ENCODE measurements around the gene PRCC.

The PRCC gene

DNA sequence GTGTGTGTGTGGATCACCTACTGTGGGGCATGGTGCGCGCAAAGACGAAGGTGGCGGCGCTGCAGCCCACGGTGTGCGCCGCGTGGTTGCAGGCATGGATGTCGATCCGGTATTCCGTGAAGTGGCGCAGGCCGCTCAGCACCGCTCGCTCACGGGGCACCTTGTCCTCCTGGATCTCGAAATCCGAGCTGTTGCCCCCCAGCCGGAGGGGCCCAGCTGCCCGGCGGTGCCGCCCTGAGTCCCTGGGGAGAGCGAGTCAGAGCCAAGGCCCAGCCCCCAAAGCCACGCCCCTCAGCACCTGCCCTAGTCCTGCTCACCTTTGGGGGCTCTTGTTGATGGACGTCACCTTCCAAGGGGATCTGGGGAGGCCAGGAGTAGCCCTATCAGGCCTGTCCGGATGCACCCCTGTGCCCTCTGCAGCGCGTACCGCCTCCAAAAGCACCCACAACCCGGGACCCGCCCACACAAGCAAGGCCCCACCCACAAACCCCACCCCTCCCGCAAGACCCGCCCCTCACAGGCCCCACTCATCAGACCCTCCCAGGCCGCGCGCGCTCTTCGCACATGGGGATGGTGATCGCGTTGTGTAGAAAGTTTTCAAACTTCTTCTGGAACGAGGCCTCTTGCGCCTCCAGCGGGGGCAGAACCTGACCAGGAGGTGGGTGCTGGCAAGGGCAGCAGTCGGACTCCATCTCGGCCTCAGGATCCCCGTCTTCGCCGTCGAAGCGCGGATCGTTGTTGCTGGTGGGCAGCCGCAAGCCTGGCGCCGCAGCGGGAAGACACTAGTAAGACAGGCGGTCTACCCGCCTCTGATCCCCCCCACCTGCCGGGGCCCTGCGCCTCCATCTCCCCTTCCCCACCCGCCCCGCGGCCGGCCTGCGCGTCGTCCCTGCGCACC, 78.0 kb downstream of the PRCC start:
- peaks cover 90% of the 10 kb centered on the region for H3K27me3 ChIP-seq (ENCODE audit: control insufficient read depth, insufficient read depth, low read length)

DNA sequence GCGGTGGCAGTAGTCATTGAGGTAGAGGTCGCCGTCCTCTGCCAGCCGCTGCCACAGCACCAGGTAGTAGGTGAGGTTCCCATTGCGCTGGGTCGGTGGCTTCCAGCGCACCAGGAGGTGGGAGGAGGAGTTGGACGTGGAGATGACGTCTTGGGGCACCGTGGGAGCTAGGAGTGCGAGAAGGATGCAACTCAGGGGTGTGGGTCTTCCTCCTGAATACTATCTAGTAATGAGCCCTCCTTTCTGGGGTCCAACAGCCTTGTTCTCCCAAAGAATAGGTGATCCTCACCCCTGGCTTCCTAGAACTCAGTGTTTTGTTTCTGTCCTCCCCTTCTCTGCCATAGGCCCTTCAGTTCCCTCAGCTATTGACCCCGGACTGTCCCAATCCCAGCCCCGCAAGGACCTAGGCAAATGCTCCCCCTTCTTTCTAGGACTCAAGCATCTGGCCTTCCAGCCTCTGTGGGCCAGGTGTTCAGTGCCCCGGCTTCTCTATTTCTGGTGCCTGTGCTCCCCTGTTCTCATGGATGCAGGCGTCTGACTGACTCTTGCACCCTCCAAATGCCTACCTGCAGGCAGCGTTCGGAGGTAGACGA, 78.7 kb downstream of the PRCC start:
- Histone ChIP-seq H3K4me3 (ENCODE audit: low read depth, low read length) (peak overlapping the region; percentile 41), H3K4me1 (ENCODE audit: control insufficient read depth, insufficient read depth, low read length) (peaks cover 6% of the 10 kb centered on the region), H3K36me3 (ENCODE audit: control insufficient read depth, insufficient read depth, low read length) (no peaks in the 10 kb centered on the region), H3K9me3 (ENCODE audit: control insufficient read depth, insufficient read depth, low read length) (no peaks in the 10 kb centered on the region), H3K9ac (ENCODE audit: low read depth, low read length) (no peak overlapping the region), H3K27me3 (ENCODE audit: control insufficient read depth, insufficient read depth, low read length) (peaks cover 98% of the 10 kb centered on the region)

More for the DNA sequence above, 78.0 kb downstream of the PRCC start:
- Histone ChIP-seq H3K4me3 (ENCODE audit: low read depth, low read length) (peak overlapping the region; percentile 64), H3K36me3 (ENCODE audit: control insufficient read depth, insufficient read depth, low read length) (no peaks in the 10 kb centered on the region), H3K9me3 (ENCODE audit: control insufficient read depth, insufficient read depth, low read length) (no peaks in the 10 kb centered on the region), H3K9ac (ENCODE audit: low read depth, low read length) (no peak overlapping the region), H3K4me1 (ENCODE audit: control insufficient read depth, insufficient read depth, low read length) (peaks cover 6% of the 10 kb centered on the region)

DNA sequence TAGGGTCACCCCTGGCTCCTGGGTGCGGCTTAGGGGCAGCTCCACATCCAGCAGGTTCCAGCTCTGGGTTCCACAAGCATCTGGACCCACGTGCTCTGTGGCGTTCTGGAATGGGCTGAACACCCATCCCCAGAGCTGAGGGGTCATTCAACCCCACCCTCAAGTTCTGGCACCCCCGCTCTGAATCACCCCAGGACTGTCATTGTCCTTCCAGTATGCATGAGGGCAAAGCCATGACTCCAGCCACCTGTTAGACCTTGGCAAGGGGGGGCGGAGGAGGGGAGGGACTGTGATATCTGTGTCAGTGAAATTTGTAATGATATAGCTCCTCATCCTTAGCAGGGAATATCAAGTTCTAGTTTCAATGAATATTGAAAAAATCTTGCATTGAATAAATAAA, 79.3 kb downstream of the PRCC start:
- H3K4me1 ChIP-seq (ENCODE audit: control insufficient read depth, insufficient read depth, low read length): peaks cover 6% of the 10 kb centered on the region
- no peaks in the 10 kb centered on the region for H3K36me3 ChIP-seq (ENCODE audit: control insufficient read depth, insufficient read depth, low read length)
- peak overlapping the region; percentile 41 for H3K4me3 ChIP-seq (ENCODE audit: low read depth, low read length)
- peaks cover 99% of the 10 kb centered on the region for H3K27me3 ChIP-seq (ENCODE audit: control insufficient read depth, insufficient read depth, low read length)
- H3K9me3 ChIP-seq (ENCODE audit: control insufficient read depth, insufficient read depth, low read length): no peaks in the 10 kb centered on the region
- no peak overlapping the region for H3K9ac ChIP-seq (ENCODE audit: low read depth, low read length)

DNA sequence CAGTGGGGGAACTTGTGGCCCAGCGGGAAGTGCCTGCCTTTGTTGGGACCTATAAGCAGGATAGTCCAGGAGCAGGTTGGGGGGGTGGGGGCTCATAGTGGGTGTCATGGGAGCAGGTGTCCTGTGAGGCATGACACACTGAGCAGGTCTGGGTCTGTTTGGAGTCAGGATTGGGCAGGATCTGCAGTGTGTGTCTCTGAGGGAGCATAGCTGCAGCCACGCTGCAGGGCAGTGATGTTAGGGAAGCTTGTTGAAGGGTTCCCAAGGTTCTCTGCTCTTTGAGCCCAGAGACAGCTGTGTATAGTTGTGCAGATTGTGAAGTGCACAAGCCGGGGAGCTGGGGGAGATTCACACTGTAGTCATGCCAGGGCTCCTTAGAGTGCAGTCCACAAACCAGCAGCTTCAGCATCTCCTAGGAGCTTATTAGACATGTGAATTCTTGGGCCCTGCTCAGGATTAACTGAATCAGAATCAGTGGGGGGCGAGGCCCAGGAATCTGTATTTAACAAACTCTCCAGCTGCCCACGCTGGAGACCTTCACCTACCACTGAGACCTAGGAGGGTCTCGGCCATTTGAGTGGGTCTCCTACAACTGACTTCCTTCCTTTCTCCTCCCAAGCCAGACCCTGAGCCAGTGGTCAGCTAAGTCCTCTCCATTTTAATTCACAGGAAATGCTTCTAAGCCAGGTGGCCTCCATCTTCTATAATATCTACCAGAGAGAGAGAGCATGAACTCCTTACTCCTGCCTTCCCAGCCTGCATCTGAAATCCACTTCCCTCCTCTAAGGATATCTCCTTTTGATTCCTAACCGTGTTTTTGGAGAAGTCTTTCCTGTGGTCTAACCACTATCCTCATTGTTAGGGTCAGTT, 80.5 kb downstream of the PRCC start:
- H3K4me1 ChIP-seq (ENCODE audit: control insufficient read depth, insufficient read depth, low read length): peaks cover 6% of the 10 kb centered on the region
- peak overlapping the region; percentile 52 for H3K4me3 ChIP-seq (ENCODE audit: low read depth, low read length)
- peaks cover 98% of the 10 kb centered on the region for H3K27me3 ChIP-seq (ENCODE audit: control insufficient read depth, insufficient read depth, low read length)
- no peak overlapping the region for H3K9ac ChIP-seq (ENCODE audit: low read depth, low read length)
- H3K9me3 ChIP-seq (ENCODE audit: control insufficient read depth, insufficient read depth, low read length): no peaks in the 10 kb centered on the region
- H3K36me3 ChIP-seq (ENCODE audit: control insufficient read depth, insufficient read depth, low read length): no peaks in the 10 kb centered on the region

DNA sequence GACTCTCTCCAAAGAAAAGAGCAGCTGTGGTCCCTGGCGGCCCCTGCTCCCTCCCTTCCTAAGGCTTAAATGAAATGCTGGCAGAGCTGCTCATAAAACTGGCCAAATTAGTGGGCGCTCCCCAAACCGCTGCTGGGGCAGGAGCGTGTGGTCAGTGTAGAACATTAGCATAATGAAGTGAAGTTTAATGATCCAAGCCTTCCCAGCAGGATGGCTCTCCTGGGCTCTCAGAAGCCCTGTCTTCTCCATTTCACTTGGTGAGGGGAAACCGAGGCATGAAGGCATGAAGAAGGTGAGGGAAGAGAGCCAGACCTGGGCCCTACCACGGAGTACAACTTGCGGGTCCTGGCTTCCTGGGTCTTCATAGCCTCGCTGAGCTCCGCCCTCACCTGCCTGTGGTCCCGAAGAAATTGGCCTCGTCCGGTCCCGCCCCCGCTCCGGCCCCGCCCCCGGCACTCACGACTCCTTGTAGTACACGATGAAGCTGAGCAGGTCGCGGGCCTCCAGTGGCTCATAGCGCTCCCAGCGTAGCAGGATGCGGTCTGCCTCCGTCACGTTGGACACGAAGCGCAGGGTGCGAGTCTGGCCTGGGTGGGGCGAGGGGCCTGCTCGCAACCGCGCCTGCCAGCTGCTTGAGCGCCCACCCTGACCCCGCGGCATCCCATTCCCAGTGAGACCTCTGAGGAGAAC, 81.3 kb downstream of the PRCC start:
- peaks cover 98% of the 10 kb centered on the region for H3K27me3 ChIP-seq (ENCODE audit: control insufficient read depth, insufficient read depth, low read length)
- no peaks in the 10 kb centered on the region for H3K9me3 ChIP-seq (ENCODE audit: control insufficient read depth, insufficient read depth, low read length)
- H3K4me1 ChIP-seq (ENCODE audit: control insufficient read depth, insufficient read depth, low read length): peaks cover 6% of the 10 kb centered on the region
- H3K36me3 ChIP-seq (ENCODE audit: control insufficient read depth, insufficient read depth, low read length): no peaks in the 10 kb centered on the region
- no peak overlapping the region for H3K9ac ChIP-seq (ENCODE audit: low read depth, low read length)
- peak overlapping the region; percentile 52 for H3K4me3 ChIP-seq (ENCODE audit: low read depth, low read length)

GRCh38 chr1:156849151-156849496, 81.8 kb downstream of the PRCC start:
- H3K4me1 ChIP-seq (ENCODE audit: control insufficient read depth, insufficient read depth, low read length): peaks cover 6% of the 10 kb centered on the region
- no peaks in the 10 kb centered on the region for H3K36me3 ChIP-seq (ENCODE audit: control insufficient read depth, insufficient read depth, low read length)
- no peaks in the 10 kb centered on the region for H3K9me3 ChIP-seq (ENCODE audit: control insufficient read depth, insufficient read depth, low read length)
- peaks cover 98% of the 10 kb centered on the region for H3K27me3 ChIP-seq (ENCODE audit: control insufficient read depth, insufficient read depth, low read length)
- peak overlapping the region; percentile 52 for H3K4me3 ChIP-seq (ENCODE audit: low read depth, low read length)
- H3K9ac ChIP-seq (ENCODE audit: low read depth, low read length): no peak overlapping the region

All from iPS-15b (cell line).